ENCODE results near the gene SOBP.

GRCh38 chr6:107534571-107535141 lies 44.7 kb downstream of the SOBP start:
- TF ChIP-seq CTCF (IDR thresholded peaks at IDR 0.05) (no peak), POLR2AphosphoS5 (IDR thresholded peaks at IDR 0.05; ENCODE audit: insufficient read depth in 1 of 2, low read depth in 1 of 2) (no peak)

All from vagina (tissue), 2 donors.